ENCODE measurements around the gene SLC25A23.

The SLC25A23 gene

GRCh38 chr19:6466526-6467248, 7.1 kb upstream of the SLC25A23 start:
- TF ChIP-seq POLR2AphosphoS5 (IDR thresholded peaks at IDR 0.05; ENCODE audit: low read depth, low read length) = no peak
- TF ChIP-seq SIN3A (IDR thresholded peaks at IDR 0.05; ENCODE audit: borderline replicate concordance, insufficient read depth, low read length) = no peak
- no peak for TF ChIP-seq REST (IDR thresholded peaks at IDR 0.05; ENCODE audit: insufficient read depth in 1 of 2, low read depth in 2 of 2, low read length in 2 of 2)
- TF ChIP-seq FOXP2 (optimal IDR thresholded peaks at IDR 0.05; ENCODE audit: borderline replicate concordance, extremely low read depth, extremely low read length, insufficient read depth) = no peak
- no peak for TF ChIP-seq TAF1 (IDR thresholded peaks at IDR 0.05; ENCODE audit: borderline replicate concordance, insufficient read depth, low read length)

- TF ChIP-seq POLR2AphosphoS5 (IDR thresholded peaks at IDR 0.05; ENCODE audit: low read depth, low read length) = no peak
- TF ChIP-seq FOXP2 (optimal IDR thresholded peaks at IDR 0.05; ENCODE audit: borderline replicate concordance, extremely low read depth, extremely low read length, insufficient read depth) = no peak
- TF ChIP-seq TAF1 (IDR thresholded peaks at IDR 0.05; ENCODE audit: borderline replicate concordance, insufficient read depth, low read length) = no peak
- no peak for TF ChIP-seq SIN3A (IDR thresholded peaks at IDR 0.05; ENCODE audit: borderline replicate concordance, insufficient read depth, low read length)
- TF ChIP-seq REST (IDR thresholded peaks at IDR 0.05; ENCODE audit: insufficient read depth in 1 of 2, low read depth in 2 of 2, low read length in 2 of 2) = no peak
These were observed 6.1 kb upstream of the SLC25A23 start for GRCh38 chr19:6465663-6466062.

GRCh38 chr19:6465006-6465405, 5.4 kb upstream of the SLC25A23 start:
- TF ChIP-seq POLR2AphosphoS5 (IDR thresholded peaks at IDR 0.05; ENCODE audit: low read depth, low read length) (no peak), FOXP2 (optimal IDR thresholded peaks at IDR 0.05; ENCODE audit: borderline replicate concordance, extremely low read depth, extremely low read length, insufficient read depth) (no peak), TAF1 (IDR thresholded peaks at IDR 0.05; ENCODE audit: borderline replicate concordance, insufficient read depth, low read length) (no peak), SIN3A (IDR thresholded peaks at IDR 0.05; ENCODE audit: borderline replicate concordance, insufficient read depth, low read length) (no peak), REST (IDR thresholded peaks at IDR 0.05; ENCODE audit: insufficient read depth in 1 of 2, low read depth in 2 of 2, low read length in 2 of 2) (no peak)

GRCh38 chr19:6464070-6464873, 4.7 kb upstream of the SLC25A23 start, which contains the start of gene CRB3:
CRB3 (plus strand) TSS chr19:6464271; CDS start chr19:6464702, 431 bp downstream.
- TF ChIP-seq TAF1 (IDR thresholded peaks at IDR 0.05; ENCODE audit: borderline replicate concordance, insufficient read depth, low read length) (no peak), REST (IDR thresholded peaks at IDR 0.05; ENCODE audit: insufficient read depth in 1 of 2, low read depth in 2 of 2, low read length in 2 of 2) (no peak), FOXP2 (optimal IDR thresholded peaks at IDR 0.05; ENCODE audit: borderline replicate concordance, extremely low read depth, extremely low read length, insufficient read depth) (no peak), POLR2AphosphoS5 (IDR thresholded peaks at IDR 0.05; ENCODE audit: low read depth, low read length) (no peak), SIN3A (IDR thresholded peaks at IDR 0.05; ENCODE audit: borderline replicate concordance, insufficient read depth, low read length) (no peak)

Data from PFSK-1 (cell line).